ENCODE measurements around the gene PITX2. TPM values are rescaled to one million over a fixed set of nuclear protein-coding genes. Genes with fewer than 3 reads are reported as not detected.

Gene PITX2
- total RNA-seq, 4 donors from 2014 or later: not detected

DNA sequence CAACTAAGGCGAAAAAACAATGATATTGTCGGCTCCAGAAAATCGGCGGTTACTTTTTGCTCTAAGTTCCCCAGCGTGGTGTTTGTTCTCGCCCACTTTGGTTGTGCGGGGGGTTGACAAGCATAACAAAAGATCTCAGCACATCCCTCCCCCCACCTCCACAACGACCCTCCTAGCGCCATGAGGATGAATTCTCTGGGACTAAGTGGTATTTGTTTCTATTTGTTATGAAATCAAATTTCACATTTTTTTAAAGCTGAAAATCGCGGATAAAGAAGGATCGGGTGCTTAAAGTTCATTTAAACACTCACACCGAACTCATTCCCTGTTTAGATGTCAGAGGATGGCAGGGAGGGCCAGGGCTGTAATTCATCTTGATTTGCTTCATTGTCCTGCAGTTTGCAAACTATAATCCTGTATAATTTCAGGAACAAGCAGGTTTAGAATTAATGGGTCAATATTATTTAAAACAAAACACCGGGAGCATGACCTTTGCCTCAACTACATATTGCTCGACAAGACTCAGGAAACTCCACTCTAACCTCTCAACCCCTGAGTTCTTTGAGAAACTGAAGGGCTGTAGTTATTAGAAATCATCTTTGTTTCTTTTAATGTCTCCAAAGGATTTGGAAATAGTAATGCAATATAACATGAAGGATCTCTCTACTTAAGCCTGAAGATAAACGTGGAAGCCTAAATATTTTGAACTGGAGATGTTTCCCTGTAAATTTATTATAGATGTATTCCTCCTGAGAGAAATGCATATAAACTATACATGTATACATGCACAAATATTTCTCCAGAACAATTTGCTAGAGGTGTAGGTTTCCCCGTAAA, 6.4 kb downstream of the PITX2 start:
- Histone ChIP-seq H3K4me3 (replicated peaks in 1 of 3) (no peak overlapping the region), H3K27me3 (peaks cover 84% of the 10 kb centered on the region), H3K36me3 (no peaks in the 10 kb centered on the region), H3K27ac (no peak overlapping the region), H3K9me3 (no peaks in the 10 kb centered on the region), H3K4me1 (peaks cover 10 to 31% of the 10 kb centered on the region in 2 donors)
- WGBS, 2 donors: 11 to 12% methylated on average over 17 of the region's 17 CpGs
- no peak for DNase-seq
- intact Hi-C loops (cut with DNase I): no loop called here
- TF ChIP-seq, protein P1, sequence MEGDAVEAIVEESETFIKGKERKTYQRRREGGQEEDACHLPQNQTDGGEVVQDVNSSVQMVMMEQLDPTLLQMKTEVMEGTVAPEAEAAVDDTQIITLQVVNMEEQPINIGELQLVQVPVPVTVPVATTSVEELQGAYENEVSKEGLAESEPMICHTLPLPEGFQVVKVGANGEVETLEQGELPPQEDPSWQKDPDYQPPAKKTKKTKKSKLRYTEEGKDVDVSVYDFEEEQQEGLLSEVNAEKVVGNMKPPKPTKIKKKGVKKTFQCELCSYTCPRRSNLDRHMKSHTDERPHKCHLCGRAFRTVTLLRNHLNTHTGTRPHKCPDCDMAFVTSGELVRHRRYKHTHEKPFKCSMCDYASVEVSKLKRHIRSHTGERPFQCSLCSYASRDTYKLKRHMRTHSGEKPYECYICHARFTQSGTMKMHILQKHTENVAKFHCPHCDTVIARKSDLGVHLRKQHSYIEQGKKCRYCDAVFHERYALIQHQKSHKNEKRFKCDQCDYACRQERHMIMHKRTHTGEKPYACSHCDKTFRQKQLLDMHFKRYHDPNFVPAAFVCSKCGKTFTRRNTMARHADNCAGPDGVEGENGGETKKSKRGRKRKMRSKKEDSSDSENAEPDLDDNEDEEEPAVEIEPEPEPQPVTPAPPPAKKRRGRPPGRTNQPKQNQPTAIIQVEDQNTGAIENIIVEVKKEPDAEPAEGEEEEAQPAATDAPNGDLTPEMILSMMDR (IDR thresholded peaks at IDR 0.05): no peak
- no peak for TF ChIP-seq POLR2A (IDR thresholded peaks at IDR 0.05)

DNA sequence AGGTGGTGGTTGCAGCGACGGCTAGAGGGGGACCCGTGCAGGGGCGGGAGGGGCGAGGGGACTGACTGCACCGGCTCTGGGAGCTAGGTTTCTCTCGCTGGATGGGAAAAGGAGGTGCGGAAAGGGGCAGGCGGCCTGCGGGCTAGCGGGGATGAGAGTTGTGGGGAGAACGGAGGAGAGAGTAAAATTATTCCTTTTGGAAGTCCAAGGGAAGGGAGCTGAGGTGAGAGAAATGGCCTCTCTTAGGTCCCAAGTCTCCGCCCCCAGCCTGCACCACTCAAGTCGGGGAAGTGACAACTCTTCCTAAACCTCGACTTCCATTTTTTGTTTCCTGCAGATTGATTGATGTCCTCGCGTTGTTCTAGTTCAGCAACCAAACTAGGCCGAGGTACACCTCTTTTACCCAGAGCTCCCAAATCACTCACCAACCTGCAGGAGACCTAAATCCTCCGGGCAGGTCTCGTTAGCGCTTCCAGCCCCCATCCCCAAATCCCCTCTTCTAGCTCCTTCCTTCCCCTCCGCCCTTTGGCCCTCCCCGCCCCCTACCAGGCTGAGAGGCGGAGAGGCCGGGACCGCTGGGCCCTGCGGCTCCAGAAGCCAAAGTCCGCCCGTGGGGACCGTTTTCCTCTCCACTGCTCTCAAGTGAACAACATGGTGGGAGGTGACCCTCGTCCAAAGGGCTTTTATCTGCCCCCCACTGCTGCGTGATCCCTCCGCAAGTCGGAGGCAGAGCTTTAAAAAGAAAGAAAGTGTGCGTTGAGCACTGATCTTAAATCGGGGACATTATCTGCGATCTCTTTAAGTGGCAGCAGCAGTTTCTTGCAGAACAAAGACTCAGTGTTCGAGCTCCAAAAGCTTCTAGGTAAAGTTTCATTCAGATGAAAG, 7.3 kb downstream of the PITX2 start:
- Histone ChIP-seq H3K4me3 (replicated peaks in 1 of 3) (no peak overlapping the region), H3K27ac (no peak overlapping the region), H3K4me1 (peaks cover 1 to 26% of the 10 kb centered on the region in 2 donors), H3K36me3 (no peaks in the 10 kb centered on the region), H3K9me3 (no peaks in the 10 kb centered on the region), H3K27me3 (peaks cover 83% of the 10 kb centered on the region)
- 10 to 12% methylated on average over 35 to 38 of the region's 38 CpGs for WGBS, 2 donors
- intact Hi-C loops (cut with DNase I): no loop called here
- TF ChIP-seq POLR2A (IDR thresholded peaks at IDR 0.05): no peak
- TF ChIP-seq, protein P1 (IDR thresholded peaks at IDR 0.05): no peak
- DNase-seq: no peak

DNA sequence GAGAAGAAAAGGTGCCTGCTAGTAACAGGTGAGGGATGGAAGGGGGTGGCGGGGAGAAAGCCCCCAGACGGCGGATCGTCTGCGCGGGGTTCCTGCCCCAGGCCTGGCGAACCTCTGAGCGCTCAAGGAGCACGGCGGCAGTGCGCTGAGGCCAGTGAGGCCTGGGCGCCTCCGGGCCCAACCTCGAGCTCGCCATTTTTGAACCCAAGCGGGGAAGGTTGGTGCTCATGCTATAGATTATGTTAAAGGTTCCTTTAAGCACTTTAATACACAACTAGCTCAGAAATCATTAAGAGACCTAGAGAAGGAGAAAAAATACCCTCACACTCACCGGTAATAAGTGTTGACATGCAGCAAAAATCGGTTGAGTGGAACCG, 7.9 kb downstream of the PITX2 start:
- TF ChIP-seq, protein P1 (IDR thresholded peaks at IDR 0.05): no peak
- no peak for TF ChIP-seq POLR2A (IDR thresholded peaks at IDR 0.05)
- intact Hi-C loops (cut with DNase I): no loop called here
- 14 to 15% methylated on average over 19 of the region's 19 CpGs for WGBS, 2 donors
- Histone ChIP-seq H3K27ac (no peak overlapping the region), H3K4me3 (replicated peaks in 1 of 3) (no peak overlapping the region), H3K36me3 (no peaks in the 10 kb centered on the region), H3K27me3 (peaks cover 79% of the 10 kb centered on the region), H3K4me1 (peaks cover 0 to 24% of the 10 kb centered on the region in 2 donors), H3K9me3 (no peaks in the 10 kb centered on the region)
- no peak for DNase-seq

DNA sequence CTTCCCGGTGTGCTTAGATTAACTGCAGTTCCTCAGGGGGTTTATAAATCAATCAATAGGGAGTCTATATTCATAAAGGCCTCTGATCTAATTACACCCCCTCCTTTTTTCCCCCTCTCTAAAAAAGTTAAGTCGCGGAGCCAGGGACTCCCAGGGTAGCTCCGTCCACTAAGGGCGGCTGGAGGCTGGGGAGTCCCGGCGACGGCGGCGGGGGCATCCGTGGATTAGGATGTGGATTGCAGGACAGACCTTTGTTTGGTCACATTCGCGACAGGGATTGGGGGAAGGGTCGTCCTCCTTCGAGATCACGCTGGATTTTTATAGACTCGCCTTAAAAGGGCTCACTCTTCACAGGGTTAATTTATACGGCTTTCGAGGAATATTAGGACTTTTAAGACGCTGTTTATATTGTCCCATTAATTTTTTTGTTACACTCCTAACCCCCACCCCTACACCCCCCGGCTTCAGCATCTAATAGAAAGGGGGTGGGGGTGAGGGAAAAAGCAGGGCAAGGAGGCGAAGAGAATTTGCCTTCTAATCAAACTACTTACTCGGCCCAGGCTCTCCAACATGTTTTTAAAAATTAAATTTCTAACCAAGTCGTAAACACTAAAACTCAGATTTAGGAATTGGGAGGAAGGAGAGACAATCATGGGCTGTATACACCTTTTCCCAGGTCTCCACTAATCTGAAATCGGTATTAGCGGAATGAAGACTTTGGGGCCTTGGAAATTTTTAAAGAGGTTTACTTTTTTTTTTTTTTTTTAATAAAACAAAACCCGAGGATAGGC, 8.5 kb downstream of the PITX2 start:
- Histone ChIP-seq H3K4me3 (replicated peaks in 1 of 3) (no peak overlapping the region), H3K27ac (no peak overlapping the region), H3K36me3 (no peaks in the 10 kb centered on the region), H3K9me3 (no peaks in the 10 kb centered on the region), H3K27me3 (peaks cover 73% of the 10 kb centered on the region), H3K4me1 (peaks cover 0 to 18% of the 10 kb centered on the region in 2 donors)
- DNase-seq: no peak
- intact Hi-C loops (cut with DNase I): no loop called here
- 16% methylated on average over 27 of the region's 27 CpGs for WGBS, 2 donors
- no peak for TF ChIP-seq POLR2A (IDR thresholded peaks at IDR 0.05)
- TF ChIP-seq, protein P1 (IDR thresholded peaks at IDR 0.05): no peak

All from thyroid gland (tissue), 4 donors.